SK-N-SH treated with all-trans-retinoic acid at 6 μM for 48 hours (cell line): ENCODE results near the gene RHOA.

Experiments
- ATAC-seq: fragments of 200-7000 bp; cut with Tn5 transposase; 3 replicates; pipeline ENCODE4 v1.9.1; 2020; ENCODE audit warnings: mild to moderate bottlenecking, moderate library complexity
- ARNTL ChIP-seq: fragments of 450-650 bp; formaldehyde crosslinking; IDR thresholded peaks from 2 replicates; pipeline ENCODE4 v1.5.0; 2020; ENCODE audit warnings: low read depth, mild to moderate bottlenecking, moderate library complexity, borderline replicate concordance
- BACH2 ChIP-seq: fragments of 250-450 bp; sonication (Bioruptor Pico); IDR thresholded peaks from 2 replicates; pipeline ENCODE4 v1.9.0; 2021; ENCODE audit warnings: mild to moderate bottlenecking, borderline replicate concordance
- CREB5 ChIP-seq: fragments of 250-450 bp; sonication (Bioruptor Pico); IDR thresholded peaks from 2 replicates; pipeline ENCODE4 v1.5.1; 2020; ENCODE audit warnings: low read depth, mild to moderate bottlenecking, moderate library complexity
- CSDC2 ChIP-seq: fragments of 250-450 bp; sonication (Bioruptor Pico); IDR thresholded peaks from 2 replicates; pipeline ENCODE4 v1.5.0; 2020; ENCODE audit warnings: mild to moderate bottlenecking, moderate library complexity
- CSRNP3 ChIP-seq: fragments of 250-450 bp; sonication (Bioruptor Pico); IDR thresholded peaks from 2 replicates; pipeline ENCODE4 v1.5.1; 2021; ENCODE audit warnings: mild to moderate bottlenecking, moderate library complexity
- ESRRG ChIP-seq: fragments of 250-450 bp; sonication (Bioruptor Pico); IDR thresholded peaks from 2 replicates; pipeline ENCODE4 v1.6.1; 2021; ENCODE audit warnings: mild to moderate bottlenecking
- GLIS3 ChIP-seq: fragments of 250-450 bp; sonication (Bioruptor Pico); IDR thresholded peaks from 2 replicates; pipeline ENCODE4 v1.5.0; 2020; ENCODE audit warnings: mild to moderate bottlenecking, moderate library complexity
- OSR1 ChIP-seq: fragments of 250-450 bp; sonication (Bioruptor Pico); IDR thresholded peaks from 2 replicates; pipeline ENCODE4 v1.8.0; 2022; ENCODE audit warnings: moderate library complexity, mild to moderate bottlenecking, inconsistent platforms
- PATZ1 ChIP-seq: fragments of 250-450 bp; sonication (Bioruptor Pico); IDR thresholded peaks from 2 replicates; pipeline ENCODE4 v1.8.0; 2020; ENCODE audit warnings: mild to moderate bottlenecking, moderate library complexity, borderline replicate concordance
- POU6F1 ChIP-seq: fragments of 250-450 bp; sonication (Bioruptor Pico); IDR thresholded peaks from 2 replicates; pipeline ENCODE4 v1.8.0; 2021; ENCODE audit warnings: low read depth, mild to moderate bottlenecking, moderate library complexity, borderline replicate concordance
- PPARA ChIP-seq: fragments of 250-450 bp; sonication (Bioruptor Pico); IDR thresholded peaks from 2 replicates; pipeline ENCODE4 v1.5.0; 2020; ENCODE audit warnings: mild to moderate bottlenecking, borderline replicate concordance
- RARB ChIP-seq: fragments of 250-450 bp; sonication (Bioruptor Pico); IDR thresholded peaks from 2 replicates; pipeline ENCODE4 v1.8.0; 2021; ENCODE audit warnings: mild to moderate bottlenecking, moderate library complexity
- SNAI2 ChIP-seq: fragments of 250-450 bp; sonication (Bioruptor Pico); IDR thresholded peaks from 2 replicates; pipeline ENCODE4 v1.5.0; 2020; ENCODE audit warnings: mild to moderate bottlenecking, moderate library complexity
- TCF4 ChIP-seq: fragments of 250-450 bp; sonication (Bioruptor Pico); IDR thresholded peaks from 2 replicates; pipeline ENCODE4 v1.8.0; 2021; ENCODE audit warnings: mild to moderate bottlenecking, moderate library complexity, borderline replicate concordance
- TOX ChIP-seq: fragments of 250-450 bp; sonication (Bioruptor Pico); IDR thresholded peaks from 2 replicates; pipeline ENCODE4 v1.8.0; 2021; ENCODE audit warnings: mild to moderate bottlenecking, moderate library complexity, borderline replicate concordance
- TSHZ2 ChIP-seq: fragments of 250-450 bp; sonication (Bioruptor Pico); IDR thresholded peaks from 2 replicates; pipeline ENCODE4 v1.5.0; 2020; ENCODE audit warnings: mild to moderate bottlenecking, moderate library complexity
- ZC3H10 ChIP-seq: fragments of 250-450 bp; sonication (Bioruptor Pico); IDR thresholded peaks from 2 replicates; pipeline ENCODE4 v1.5.1; 2021; ENCODE audit warnings: mild to moderate bottlenecking, moderate library complexity
- ZFP3 ChIP-seq: fragments of 250-450 bp; sonication (Bioruptor Pico); IDR thresholded peaks from 2 replicates; pipeline ENCODE4 v1.5.0; 2020; ENCODE audit warnings: mild to moderate bottlenecking, moderate library complexity
- ZFP30 ChIP-seq: fragments of 450-650 bp; formaldehyde crosslinking; IDR thresholded peaks from 2 replicates; pipeline ENCODE4 v1.5.0; 2022; ENCODE audit warnings: mild to moderate bottlenecking, moderate library complexity
- ZNF70 ChIP-seq: fragments of 450-650 bp; formaldehyde crosslinking; IDR thresholded peaks from 2 replicates; pipeline ENCODE4 v1.5.0; 2020; ENCODE audit warnings: mild to moderate bottlenecking, moderate library complexity
- ZNF8 ChIP-seq: fragments of 450-650 bp; formaldehyde crosslinking; IDR thresholded peaks from 2 replicates; pipeline ENCODE4 v1.5.0; 2020; ENCODE audit warnings: mild to moderate bottlenecking, moderate library complexity

The RHOA gene

GRCh38 chr3:49454898-49455681, 43.3 kb upstream of the RHOA start:
- TF ChIP-seq CSDC2 (CRISPR knock-in tag) (no peak), ZFP3 (CRISPR knock-in tag) (no peak), ZNF8 (CRISPR knock-in tag) (no peak), ZFP30 (CRISPR knock-in tag) (no peak), PPARA (no peak), SNAI2 (CRISPR knock-in tag) (no peak), ESRRG (no peak), BACH2 (no peak), ZNF70 (no peak), CSRNP3 (CRISPR knock-in tag) (no peak), TSHZ2 (no peak), ZC3H10 (CRISPR knock-in tag) (no peak), TCF4 (no peak), POU6F1 (CRISPR knock-in tag) (no peak), OSR1 (CRISPR knock-in tag) (no peak), TOX (no peak), RARB (no peak), PATZ1 (no peak), ARNTL (CRISPR knock-in tag) (no peak), CREB5 (CRISPR knock-in tag) (no peak)
- no peak; the same call in 2 of the 3 replicates for ATAC-seq

GRCh38 chr3:49454458-49454857, 42.7 kb upstream of the RHOA start:
- ATAC-seq = peak; percentile 79
- TF ChIP-seq POU6F1 (CRISPR knock-in tag) (no peak), ZNF70 (no peak), TOX (no peak), GLIS3 (CRISPR knock-in tag) (no peak), ARNTL (CRISPR knock-in tag) (no peak), CREB5 (CRISPR knock-in tag) (no peak), ZC3H10 (CRISPR knock-in tag) (no peak)
